ENCODE measurements around the gene EPHB2. TPM values are rescaled to one million over a fixed set of nuclear protein-coding genes. Genes with fewer than 3 reads are reported as not detected.

Gene EPHB2
- total RNA-seq, 4 donors from 2014 or later: 7.5 to 27.3 (median 23.8) TPM

DNA sequence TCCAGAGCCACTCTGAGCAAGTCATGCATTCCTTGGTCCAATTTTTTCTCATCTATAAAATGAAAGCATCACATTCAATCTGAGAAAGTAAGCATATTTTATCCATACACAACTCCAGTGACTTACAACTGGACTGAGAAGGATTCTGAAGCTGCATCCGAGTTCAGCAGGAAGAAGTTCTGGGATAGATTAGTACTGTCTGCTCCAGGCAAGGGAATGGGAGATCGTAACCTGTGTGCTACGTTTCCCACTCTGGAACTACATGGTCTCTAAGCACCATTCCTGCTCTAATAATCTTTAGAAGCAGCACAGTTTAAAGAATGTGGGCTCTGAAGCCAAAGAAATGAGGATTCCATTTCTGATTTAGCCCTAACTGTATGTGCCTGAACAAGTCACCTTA is 182.7 kb downstream of the EPHB2 start:
- H3K9me3 ChIP-seq: no peaks in the 10 kb centered on the region
- TF ChIP-seq, protein P1, sequence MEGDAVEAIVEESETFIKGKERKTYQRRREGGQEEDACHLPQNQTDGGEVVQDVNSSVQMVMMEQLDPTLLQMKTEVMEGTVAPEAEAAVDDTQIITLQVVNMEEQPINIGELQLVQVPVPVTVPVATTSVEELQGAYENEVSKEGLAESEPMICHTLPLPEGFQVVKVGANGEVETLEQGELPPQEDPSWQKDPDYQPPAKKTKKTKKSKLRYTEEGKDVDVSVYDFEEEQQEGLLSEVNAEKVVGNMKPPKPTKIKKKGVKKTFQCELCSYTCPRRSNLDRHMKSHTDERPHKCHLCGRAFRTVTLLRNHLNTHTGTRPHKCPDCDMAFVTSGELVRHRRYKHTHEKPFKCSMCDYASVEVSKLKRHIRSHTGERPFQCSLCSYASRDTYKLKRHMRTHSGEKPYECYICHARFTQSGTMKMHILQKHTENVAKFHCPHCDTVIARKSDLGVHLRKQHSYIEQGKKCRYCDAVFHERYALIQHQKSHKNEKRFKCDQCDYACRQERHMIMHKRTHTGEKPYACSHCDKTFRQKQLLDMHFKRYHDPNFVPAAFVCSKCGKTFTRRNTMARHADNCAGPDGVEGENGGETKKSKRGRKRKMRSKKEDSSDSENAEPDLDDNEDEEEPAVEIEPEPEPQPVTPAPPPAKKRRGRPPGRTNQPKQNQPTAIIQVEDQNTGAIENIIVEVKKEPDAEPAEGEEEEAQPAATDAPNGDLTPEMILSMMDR (IDR thresholded peaks at IDR 0.05): no peak
- no peak for TF ChIP-seq POLR2A (IDR thresholded peaks at IDR 0.05)
- intact Hi-C loops (cut with DNase I): no loop called here
- no peaks in the 10 kb centered on the region for H3K4me1 ChIP-seq
- peaks cover 0 to 10% of the 10 kb centered on the region in 2 donors for H3K36me3 ChIP-seq
- no peak overlapping the region for H3K27ac ChIP-seq
- H3K4me3 ChIP-seq (replicated peaks in 1 of 3): no peak overlapping the region
- no peaks in the 10 kb centered on the region for H3K27me3 ChIP-seq
- no peak for DNase-seq
- WGBS, 2 donors: 72 to 90% methylated on average over 3 of the region's 3 CpGs

DNA sequence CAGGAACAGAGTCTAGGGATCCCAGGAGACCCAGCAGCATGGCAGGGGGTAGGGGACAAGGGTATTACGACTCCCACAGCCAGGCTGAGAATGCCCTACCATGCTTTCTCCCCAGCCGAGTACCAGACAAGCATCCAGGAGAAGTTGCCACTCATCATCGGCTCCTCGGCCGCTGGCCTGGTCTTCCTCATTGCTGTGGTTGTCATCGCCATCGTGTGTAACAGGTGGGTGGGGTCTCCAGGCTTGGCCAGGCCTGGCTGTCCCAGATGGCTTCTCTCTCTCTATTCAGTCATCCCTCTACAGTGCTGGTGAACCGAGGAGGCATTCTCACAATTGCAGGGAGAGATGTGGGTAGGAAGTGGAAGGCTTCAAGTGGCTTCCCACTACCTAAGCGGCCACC is 184.7 kb downstream of the EPHB2 start:
- no peaks in the 10 kb centered on the region for H3K9me3 ChIP-seq
- peaks cover 0 to 10% of the 10 kb centered on the region in 2 donors for H3K36me3 ChIP-seq
- intact Hi-C loops (cut with DNase I): no loop called here
- 78 to 91% methylated on average over 7 to 9 of the region's 9 CpGs for WGBS, 2 donors
- TF ChIP-seq, protein P1 (IDR thresholded peaks at IDR 0.05): no peak
- TF ChIP-seq POLR2A (IDR thresholded peaks at IDR 0.05): no peak
- no peak for DNase-seq
- H3K27ac ChIP-seq: no peak overlapping the region
- no peak overlapping the region for H3K4me3 ChIP-seq (replicated peaks in 1 of 3)
- no peaks in the 10 kb centered on the region for H3K4me1 ChIP-seq
- no peaks in the 10 kb centered on the region for H3K27me3 ChIP-seq

DNA sequence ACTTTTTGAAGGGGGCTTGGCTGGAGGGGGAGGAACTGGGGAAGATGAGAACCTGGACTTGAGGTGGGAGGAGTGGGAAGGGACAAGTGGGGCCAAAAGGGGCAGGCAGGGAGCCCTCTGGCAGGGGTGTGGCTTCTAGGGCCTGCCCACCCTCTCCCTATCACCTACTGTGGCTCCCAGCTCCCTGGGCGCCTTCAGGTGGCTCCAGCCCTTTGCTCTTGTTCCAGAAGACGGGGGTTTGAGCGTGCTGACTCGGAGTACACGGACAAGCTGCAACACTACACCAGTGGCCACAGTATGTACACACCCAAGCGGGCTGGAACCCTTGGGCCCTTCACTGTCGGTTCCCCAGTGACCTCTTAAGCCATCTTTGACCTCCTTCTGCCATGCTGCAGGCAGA is 185.5 kb downstream of the EPHB2 start:
- Histone ChIP-seq H3K27ac (no peak overlapping the region), H3K4me3 (replicated peaks in 1 of 3) (no peak overlapping the region), H3K4me1 (no peaks in the 10 kb centered on the region), H3K9me3 (no peaks in the 10 kb centered on the region), H3K27me3 (no peaks in the 10 kb centered on the region), H3K36me3 (peaks cover 0 to 10% of the 10 kb centered on the region in 2 donors)
- no peak for TF ChIP-seq POLR2A (IDR thresholded peaks at IDR 0.05)
- TF ChIP-seq, protein P1 (IDR thresholded peaks at IDR 0.05): no peak
- DNase-seq: no peak
- 89 to 92% methylated on average over 6 to 7 of the region's 7 CpGs for WGBS, 2 donors
- intact Hi-C loops (cut with DNase I): no loop called here

DNA sequence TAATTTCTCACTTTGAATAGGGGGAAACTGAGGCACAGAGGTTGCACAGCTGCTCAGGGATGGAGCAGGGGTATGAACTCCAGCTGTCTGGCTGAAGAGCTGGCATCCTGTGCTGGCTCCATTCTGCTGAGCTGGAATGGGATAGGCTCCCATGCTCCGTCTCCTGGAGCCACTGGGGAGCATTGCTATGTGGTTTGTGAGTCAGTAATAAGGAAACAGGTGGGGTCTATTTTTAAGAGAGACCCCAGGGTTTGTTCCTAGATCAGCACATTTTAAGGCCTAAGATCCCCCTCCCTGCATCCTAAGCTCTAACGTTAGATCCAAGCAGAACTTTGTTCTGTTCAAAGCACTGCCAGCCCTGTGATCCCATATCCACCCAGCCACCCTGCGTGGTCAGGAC is 189.8 kb downstream of the EPHB2 start:
- no peak overlapping the region for H3K4me3 ChIP-seq (replicated peaks in 1 of 3)
- H3K36me3 ChIP-seq: no peaks in the 10 kb centered on the region
- H3K27ac ChIP-seq: no peak overlapping the region
- 74 to 79% methylated on average over 3 of the region's 3 CpGs for WGBS, 2 donors
- no peaks in the 10 kb centered on the region for H3K27me3 ChIP-seq
- no peak for DNase-seq
- intact Hi-C loops (cut with DNase I): no loop called here
- TF ChIP-seq, protein P1 (IDR thresholded peaks at IDR 0.05): no peak
- no peak for TF ChIP-seq POLR2A (IDR thresholded peaks at IDR 0.05)
- no peaks in the 10 kb centered on the region for H3K9me3 ChIP-seq
- H3K4me1 ChIP-seq: no peaks in the 10 kb centered on the region

DNA sequence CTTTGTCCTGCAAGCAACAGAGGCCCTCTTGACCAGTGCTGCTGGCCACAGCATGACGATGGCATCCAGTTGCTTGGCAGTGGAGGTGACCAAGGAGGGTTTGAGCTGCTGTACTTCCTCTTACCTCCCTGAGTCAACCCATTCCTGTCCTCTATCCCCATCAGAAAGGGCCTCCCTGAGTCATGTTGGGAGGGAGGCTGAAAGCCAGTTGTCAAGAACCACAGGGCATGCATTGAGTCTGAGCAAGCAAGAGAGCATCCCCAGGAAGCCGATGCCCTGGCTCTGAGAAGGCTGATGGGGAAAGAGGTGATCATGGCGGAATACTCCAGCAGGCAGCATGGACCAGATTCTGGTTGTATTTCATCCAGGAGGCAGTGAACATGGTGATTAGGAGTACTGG is 192.5 kb downstream of the EPHB2 start:
- H3K27ac ChIP-seq: no peak overlapping the region
- WGBS, 2 donors: 86 to 95% methylated on average over 3 of the region's 3 CpGs
- H3K4me3 ChIP-seq (replicated peaks in 1 of 3): no peak overlapping the region
- intact Hi-C loops (cut with DNase I): no loop called here
- H3K4me1 ChIP-seq: no peaks in the 10 kb centered on the region
- no peaks in the 10 kb centered on the region for H3K27me3 ChIP-seq
- DNase-seq: no peak
- peaks cover 0 to 4% of the 10 kb centered on the region in 2 donors for H3K36me3 ChIP-seq
- H3K9me3 ChIP-seq: no peaks in the 10 kb centered on the region
- TF ChIP-seq, protein P1 (IDR thresholded peaks at IDR 0.05): no peak
- TF ChIP-seq POLR2A (IDR thresholded peaks at IDR 0.05): no peak
